ENCODE measurements around the gene GJB1. TPM values are rescaled to one million over a fixed set of nuclear protein-coding genes. Genes with fewer than 3 reads are reported as not detected.

GJB1 gene
- total RNA-seq (not detected), polyA plus RNA-seq (not detected)
- long read RNA-seq, donor 1: 0 reads
- long read RNA-seq, donor 2: 0 reads
- long read RNA-seq, donor 3: 0 reads

GRCh38 chrX:71222929-71223328 lies at the start of gene GJB1:
TSS of gene GJB1 (plus strand) at chrX:71223224. CDS start at chrX:71223708, 484 bp downstream.
- no peak for TF ChIP-seq CTCF (IDR thresholded peaks at IDR 0.05)
- no peak for TF ChIP-seq POLR2A (IDR thresholded peaks at IDR 0.05)
- Histone ChIP-seq H3K4me1 (no peaks in the 10 kb centered on the region), H3K9me3 (no peaks in the 10 kb centered on the region), H3K36me3 (no peaks in the 10 kb centered on the region), H3K4me3 (no peak within 1 kb of the TSS), H3K27ac (no peak within 1 kb of the TSS), H3K27me3 (peaks cover 0 to 5% (median 0%) of the 10 kb centered on the region in 9 donors)
- DNase-seq: no peak
- no peak for ATAC-seq
- whole genome bisulfite sequencing, 4 donors: 74 to 85% (median 83%) methylated on average over 11 to 18 of the region's 18 CpGs
- intact Hi-C loops (cut with DNase I): no loop called here

GRCh38 chrX:71173440-71173839 lies 49.6 kb upstream of the GJB1 start:
- WGBS, 4 donors: 45 to 55% (median 49%) methylated on average over 2 of the region's 2 CpGs
- Histone ChIP-seq H3K4me1 (no peaks in the 10 kb centered on the region), H3K4me3 (no peak overlapping the region), H3K9me3 (no peaks in the 10 kb centered on the region), H3K27ac (no peak overlapping the region), H3K36me3 (no peaks in the 10 kb centered on the region), H3K27me3 (peaks cover 0 to 5% (median 0%) of the 10 kb centered on the region in 9 donors)
- TF ChIP-seq CTCF (IDR thresholded peaks at IDR 0.05) (no peak), POLR2A (IDR thresholded peaks at IDR 0.05) (no peak)
- intact Hi-C loops (cut with DNase I): loop anchor here in 8 of 10 donors (10.0 kb wide), 6 partner anchors 49 to 409 kb away; no protein-coding TSS in a partner anchor
- ATAC-seq: no peak
- DNase-seq: no peak

DNA sequence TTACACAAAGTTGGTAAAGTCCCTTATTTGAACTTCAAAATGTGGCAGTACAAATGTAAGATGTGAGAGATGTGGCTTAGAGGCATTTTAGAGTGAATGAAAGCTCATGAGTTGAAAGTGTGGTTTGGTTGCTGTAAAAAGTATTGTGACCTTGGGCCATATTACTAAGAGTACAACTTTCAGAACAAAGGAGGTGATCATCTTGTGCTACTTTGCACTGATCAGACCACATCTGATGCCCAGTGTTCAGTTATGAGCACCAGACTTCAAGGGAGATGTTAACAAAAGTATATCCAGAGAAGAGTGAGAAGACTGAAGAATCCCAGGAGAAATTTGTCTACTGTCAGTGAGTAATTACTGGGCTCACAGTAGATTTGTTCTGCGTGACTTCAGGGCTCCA lies 48.2 kb upstream of the GJB1 start:
- H3K27ac ChIP-seq: no peak overlapping the region
- TF ChIP-seq CTCF (IDR thresholded peaks at IDR 0.05) (no peak), POLR2A (IDR thresholded peaks at IDR 0.05) (no peak)
- intact Hi-C loops (cut with DNase I): loop anchor here (5.0 to 10.0 kb wide), 11 partner anchors 50 to 410 kb away; partner anchors contain the start of gene FOXO4 (in 2 of the 10)

DNA sequence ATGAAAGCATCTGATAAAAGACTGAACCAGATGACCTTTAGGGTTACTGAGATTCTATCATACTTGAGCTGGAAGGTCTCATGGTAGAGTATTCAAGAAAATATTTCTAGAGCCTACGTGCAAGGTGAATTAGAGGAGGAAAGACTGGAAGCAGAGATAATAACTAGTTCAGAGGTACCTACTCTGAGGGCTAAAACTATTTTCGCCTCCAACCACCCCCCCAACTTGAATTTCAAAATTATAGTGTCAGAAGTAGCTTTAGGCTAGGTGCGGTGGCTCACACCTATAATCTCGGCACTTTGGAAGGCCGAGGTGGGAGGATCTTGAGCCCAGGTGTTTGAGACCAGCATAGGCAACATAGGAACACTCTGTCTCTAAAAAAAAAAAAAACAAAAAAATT lies 47.5 kb upstream of the GJB1 start:
- Histone ChIP-seq H3K9me3 (no peaks in the 10 kb centered on the region), H3K4me1 (peaks cover 0 to 2% (median 0%) of the 10 kb centered on the region in 12 donors), H3K27ac (no peak overlapping the region), H3K4me3 (no peak overlapping the region), H3K36me3 (no peaks in the 10 kb centered on the region), H3K27me3 (peaks cover 0 to 10% (median 0%) of the 10 kb centered on the region in 9 donors)
- TF ChIP-seq POLR2A (IDR thresholded peaks at IDR 0.05): no peak
- TF ChIP-seq CTCF (IDR thresholded peaks at IDR 0.05): no peak
- intact Hi-C loops (cut with DNase I): loop anchor here (5.0 to 10.0 kb wide), 11 partner anchors 51 to 411 kb away; partner anchors contain the start of gene FOXO4 (in 2 of the 10)
- ATAC-seq (no peak), DNase-seq (no peak)
- WGBS, 4 donors: 80 to 93% (median 85%) methylated on average over 5 of the region's 5 CpGs

More for the DNA sequence above, 48.2 kb upstream of the GJB1 start:
- no peak overlapping the region for H3K4me3 ChIP-seq
- ATAC-seq (no peak), DNase-seq (no peak)
- WGBS, 4 donors: 62 to 91% (median 84%) methylated on average over 1 of the region's 1 CpG
- H3K27me3 ChIP-seq: peaks cover 0 to 8% (median 0%) of the 10 kb centered on the region in 9 donors
- no peaks in the 10 kb centered on the region for H3K36me3 ChIP-seq
- H3K4me1 ChIP-seq: peaks cover 0 to 2% (median 0%) of the 10 kb centered on the region in 12 donors
- H3K9me3 ChIP-seq: no peaks in the 10 kb centered on the region

Measured in heart left ventricle (tissue), 16 donors.